Activated CD8-positive, alpha-beta memory T cell treated with anti-CD3 and anti-CD28 coated beads, Interleukin-2, amount 50 U/mL, for 1 hour (primary cell): Measurements from ENCODE around the gene SPAG9.
A peak's percentile ranks its signal among the peaks of the same experiment; 100 is the strongest.
"Not testable (repeated sequence)": the region's sequence is repeated elsewhere in the genome, so short reads cannot be mapped to it uniquely, and the experiment has no call there.

Experiments
- DNase-seq: peaks from one replicate; pipeline ENCODE4 v3.0.0-alpha.2; 2020; ENCODE audit errors: extremely low read depth

The SPAG9 gene

DNA sequence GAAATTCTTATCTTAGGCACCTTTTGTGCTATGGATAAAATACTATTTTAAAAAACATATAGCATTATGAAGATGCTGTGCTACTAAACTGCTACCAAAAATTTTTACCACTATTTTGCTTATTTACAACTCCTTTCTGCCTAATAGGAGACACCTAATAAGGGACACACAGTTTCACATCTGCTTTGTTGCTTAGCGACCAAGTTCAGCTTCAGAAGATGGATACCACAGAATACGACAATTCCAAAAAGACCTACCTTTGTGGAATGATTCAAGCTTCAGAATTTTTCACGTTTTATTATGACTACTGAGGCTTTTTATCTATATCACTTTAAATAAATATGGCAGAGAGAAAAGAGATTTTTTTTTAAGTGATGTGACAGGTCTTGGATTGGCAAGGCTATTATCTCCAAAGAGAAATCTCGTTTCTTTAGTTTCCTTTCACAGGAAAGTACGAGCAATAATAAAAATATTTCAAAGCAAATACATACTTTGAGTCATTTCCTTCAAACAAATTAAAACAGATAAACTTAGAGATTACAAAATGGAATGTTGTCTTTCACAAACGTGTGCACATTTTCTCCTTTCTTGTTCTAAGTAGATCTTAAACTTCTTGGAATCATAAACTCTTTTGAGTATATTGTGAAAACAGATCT, 35.4 kb downstream of the SPAG9 start:
- no peak for DNase-seq

DNA sequence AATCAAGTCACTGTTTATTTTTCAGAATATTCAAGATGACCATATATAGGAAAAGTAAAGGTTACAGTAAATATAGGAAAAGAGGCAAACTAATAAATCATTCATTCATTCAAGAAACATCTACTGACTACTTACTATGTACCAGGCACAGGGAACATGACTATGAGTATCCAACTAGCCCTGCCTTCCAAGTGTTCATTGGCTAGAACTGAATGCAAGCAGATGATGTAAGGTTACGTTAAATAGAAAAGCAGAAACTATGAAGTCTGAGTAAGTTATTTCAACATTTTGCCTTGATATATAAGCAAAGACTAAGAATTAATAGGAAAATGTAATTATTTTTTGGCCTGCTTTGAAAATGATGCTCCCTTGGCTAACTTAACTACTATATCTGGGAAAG, 36.7 kb downstream of the SPAG9 start:
- no peak for DNase-seq

GRCh38 chr17:51083364-51083763, 37.3 kb downstream of the SPAG9 start:
- not testable (repeated sequence) for DNase-seq

DNA sequence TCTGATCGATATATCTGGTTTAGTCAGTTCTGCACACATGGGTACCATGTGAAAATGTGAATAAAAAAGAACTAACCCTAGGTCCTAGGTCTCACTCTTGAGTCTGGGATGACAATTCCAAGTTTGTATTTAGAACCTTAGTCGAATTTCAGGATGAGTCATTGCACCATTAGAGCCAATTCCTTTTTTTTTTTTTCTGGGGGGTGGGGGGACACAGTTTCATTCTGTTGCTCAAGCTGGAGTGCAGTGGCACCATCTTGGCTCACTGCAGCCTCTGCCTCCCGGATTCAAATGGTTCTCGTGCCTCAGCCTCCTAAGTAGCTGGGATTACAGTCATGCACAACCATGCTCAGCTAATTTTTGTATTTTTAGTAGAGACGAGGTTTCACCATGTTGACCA, 41.6 kb downstream of the SPAG9 start:
- DNase-seq: no peak

DNA sequence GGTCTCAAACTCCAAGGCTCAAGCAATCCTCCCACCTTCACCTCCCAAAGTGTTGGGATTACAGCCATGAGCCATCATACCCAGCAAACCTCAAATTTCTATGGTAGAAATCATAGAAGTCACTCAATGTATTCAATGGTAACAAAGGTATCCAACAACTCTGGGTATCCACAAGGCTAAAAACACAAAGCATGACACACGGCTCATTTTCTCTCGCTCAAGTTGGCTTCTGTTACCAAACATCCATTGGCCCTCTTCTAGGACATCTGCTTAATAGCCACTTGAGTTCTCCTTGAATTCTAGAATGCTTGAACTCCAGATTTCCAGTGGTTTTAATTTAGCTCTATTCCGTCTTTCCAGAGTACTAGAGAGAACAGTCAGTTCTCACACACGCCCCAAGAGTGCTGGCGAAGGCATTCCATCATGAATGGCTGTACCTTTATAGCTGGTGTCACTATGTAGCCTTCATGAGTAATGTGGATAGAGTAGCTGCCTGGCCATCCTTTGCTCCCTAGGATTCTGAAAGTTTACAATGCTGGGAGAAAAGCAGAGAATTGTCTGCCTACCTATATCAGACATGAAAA, 42.6 kb downstream of the SPAG9 start:
- DNase-seq: no peak

DNA sequence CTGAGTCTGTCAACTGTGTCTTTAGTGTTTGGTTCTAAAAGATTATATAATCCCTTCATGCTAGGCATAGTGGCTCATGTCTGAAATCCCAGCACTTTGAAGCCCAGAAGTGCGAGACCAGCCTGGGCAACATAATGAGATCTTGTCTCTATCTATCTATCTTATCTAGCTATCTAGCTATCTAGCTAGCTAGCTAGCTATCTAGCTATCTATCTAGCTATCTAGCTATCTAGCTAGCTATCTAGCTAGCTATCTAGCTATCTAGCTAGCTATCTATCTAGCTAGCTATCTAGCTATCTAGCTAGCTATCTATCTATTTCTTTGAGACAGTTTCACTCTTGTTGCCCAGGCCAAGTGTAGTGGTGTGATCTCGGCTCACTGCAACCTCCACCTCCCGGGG, 43.8 kb downstream of the SPAG9 start:
- DNase-seq: no peak

GRCh38 chr17:51071556-51071955, 49.1 kb downstream of the SPAG9 start:
- DNase-seq: no peak

GRCh38 chr17:51065466-51065865, 55.2 kb downstream of the SPAG9 start:
- no peak for DNase-seq

GRCh38 chr17:51064061-51064735, 56.5 kb downstream of the SPAG9 start:
- no peak for DNase-seq

DNA sequence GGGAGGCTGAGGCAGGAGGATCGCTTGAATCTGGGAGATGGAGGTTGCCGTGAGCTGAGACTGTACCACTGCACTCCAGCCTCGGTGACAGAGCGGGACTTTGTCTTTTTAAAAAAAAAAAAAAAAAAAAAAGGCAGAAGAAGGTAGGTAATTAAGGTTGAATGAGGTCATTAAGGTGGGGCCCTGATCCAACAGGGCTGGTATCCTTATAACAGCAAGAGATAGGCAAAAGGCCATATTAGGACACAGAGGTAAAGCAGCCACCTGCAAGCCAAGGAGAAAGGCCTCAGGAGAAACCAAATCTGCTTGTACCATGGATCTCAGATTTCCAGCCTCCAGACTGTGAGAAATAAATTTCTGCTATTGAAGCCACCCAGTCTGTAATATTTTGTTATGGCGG, 60.3 kb downstream of the SPAG9 start:
- no peak for DNase-seq

GRCh38 chr17:51059781-51060180, 60.9 kb downstream of the SPAG9 start:
- DNase-seq: no peak

DNA sequence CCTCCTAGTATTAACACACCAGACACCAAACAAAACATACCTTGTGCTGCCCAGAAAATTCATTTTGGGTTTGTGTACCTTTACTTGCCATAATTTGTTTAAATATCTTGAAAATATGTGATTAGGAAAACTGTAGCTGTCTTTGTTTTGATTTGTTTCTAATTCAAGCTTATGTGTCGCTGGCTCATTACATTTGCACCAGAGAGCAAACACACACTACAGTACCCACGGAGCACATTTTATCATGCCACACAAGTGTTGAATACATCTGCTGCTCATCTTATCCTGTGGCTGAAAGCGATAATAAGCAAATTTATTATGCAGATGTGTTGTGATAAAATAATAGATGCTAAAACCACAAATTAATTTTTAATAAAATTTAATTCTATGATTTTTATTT, 63.1 kb downstream of the SPAG9 start:
- no peak for DNase-seq

DNA sequence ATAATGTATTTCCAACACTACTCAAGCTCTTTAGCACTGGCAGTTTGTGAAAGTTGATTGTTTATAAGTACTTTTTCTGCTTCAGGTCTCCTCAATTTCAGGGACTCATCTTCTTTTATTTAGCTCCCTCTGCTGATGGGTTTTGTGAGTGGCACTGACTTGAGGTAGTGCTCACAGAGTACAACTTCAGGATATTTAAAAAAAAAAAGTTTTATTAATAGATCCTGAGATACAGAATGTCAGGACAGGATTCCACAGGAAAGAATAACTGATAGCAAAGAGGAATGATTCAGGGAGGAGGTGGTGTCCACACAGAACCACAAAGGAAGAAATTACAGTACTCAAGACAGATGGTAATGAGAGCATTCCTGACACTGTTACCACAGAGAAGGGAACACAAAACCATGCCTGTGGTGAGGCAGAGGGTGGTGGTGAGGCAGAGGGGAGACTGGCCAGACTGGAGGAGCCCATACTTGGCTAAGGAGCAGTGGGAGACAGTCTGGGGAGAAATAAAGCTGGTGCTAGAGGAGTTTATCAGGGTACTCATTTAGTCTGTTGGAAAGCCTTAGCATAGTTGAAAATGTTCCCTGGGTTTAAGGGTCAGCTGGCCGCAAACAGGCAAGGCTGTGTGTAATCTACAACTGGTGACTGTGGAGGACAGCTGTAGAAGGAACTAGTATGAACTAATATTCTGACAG, 63.7 kb downstream of the SPAG9 start:
- DNase-seq: peak; percentile 3

GRCh38 chr17:51054748-51055147, 65.9 kb downstream of the SPAG9 start:
- no peak for DNase-seq

DNA sequence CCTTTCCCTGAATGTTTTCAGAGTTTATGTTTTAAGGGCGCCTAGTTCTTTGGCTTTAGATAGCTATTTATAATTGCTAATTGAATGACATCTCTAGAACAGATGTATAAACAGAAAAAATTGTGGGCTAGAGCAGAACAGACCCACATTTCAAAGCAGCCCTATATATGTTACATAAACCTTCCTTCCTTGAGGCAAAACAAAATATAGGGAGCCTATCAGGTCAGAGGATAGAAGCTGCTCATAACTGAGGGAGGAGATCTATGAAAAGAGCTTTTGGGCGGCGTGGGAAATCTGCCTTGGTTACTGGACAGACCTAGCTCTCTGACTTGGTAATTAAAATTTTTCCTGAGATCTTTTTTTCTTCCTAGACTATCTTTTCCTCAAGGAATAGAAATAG, 68.4 kb downstream of the SPAG9 start:
- no peak for DNase-seq

- DNase-seq: no peak
Measured at GRCh38 chr17:51050291-51051033, 70.2 kb downstream of the SPAG9 start.

DNA sequence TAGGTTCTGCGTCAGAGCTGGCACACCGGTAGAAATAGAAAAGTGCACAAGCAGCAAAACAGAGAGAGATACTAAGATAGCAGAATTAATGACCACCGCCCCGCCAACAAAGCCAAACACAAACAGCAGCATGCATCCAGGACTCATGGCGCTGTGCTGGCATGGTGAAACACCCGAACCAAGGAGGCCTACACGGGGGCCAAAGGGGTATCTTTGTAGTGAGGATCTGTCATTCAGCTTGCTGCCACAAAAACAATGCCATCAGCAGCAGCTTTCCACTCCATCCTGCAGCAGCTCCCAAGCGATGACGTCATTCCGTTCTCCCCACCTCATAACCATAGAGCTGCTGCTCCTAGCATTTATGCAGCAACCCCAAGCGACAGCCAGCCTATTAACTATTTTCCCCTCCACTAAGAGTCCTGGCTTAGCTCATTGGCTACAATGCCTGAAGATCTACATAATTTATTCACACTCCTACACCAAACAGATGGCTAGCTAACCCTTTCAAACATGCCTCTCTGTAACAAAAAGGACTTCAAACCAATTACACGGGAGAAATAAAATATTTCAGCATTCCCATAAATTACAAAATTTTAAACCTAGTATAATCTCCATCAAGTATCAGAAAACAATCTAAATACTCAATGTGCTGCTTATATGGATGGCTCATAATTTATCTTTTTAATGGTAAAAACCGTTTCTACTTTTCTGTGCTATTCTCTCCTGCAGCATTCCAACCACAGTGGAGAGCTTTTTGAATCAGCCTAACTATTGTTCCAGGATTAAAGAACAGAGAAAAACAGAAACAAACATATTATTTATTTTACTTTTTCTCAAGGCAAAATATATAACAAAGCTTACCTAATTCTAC, 73.9 kb downstream of the SPAG9 start:
- DNase-seq: no peak

DNA sequence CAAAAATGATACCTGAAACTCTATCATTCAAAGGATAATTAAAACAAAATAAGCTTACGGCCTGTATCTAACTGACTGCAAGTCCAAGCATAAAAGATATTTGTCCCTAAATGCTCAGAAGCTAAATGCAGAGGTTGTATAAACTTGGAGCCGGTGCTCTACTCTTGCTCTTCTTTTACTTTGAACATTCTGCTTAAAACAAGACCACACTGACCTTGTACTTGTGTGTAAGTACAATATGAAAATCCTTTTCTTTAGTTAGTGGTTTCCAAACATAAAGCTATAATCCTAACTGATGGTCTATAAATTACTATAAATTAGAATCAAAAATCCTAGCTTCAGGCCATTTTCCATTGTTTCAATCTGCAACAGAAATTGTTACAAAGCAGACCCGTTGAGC, 74.6 kb downstream of the SPAG9 start:
- no peak for DNase-seq

DNA sequence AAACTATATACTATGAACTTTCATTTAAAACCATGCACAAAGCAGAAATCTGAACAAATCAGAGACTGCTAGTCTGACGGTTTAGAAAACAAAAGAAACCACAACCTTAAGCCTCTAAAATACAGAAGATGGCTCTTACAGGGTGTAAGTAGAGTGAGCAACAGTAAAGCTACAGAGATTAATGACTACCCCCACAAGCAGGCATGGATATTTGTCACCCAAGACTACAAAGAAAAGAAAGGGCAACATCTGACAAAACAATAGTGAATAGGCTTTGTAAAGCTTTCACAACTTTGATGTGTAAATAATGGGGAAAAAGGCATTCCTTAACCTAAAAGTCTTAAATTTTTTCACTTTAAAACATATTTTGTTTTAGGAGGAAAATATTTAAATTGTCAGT, 75.0 kb downstream of the SPAG9 start:
- DNase-seq: no peak

GRCh38 chr17:51044976-51045375, 75.7 kb downstream of the SPAG9 start:
- DNase-seq: no peak

GRCh38 chr17:51036084-51036483, 84.6 kb downstream of the SPAG9 start:
- no peak for DNase-seq
